Adrenal gland (tissue), 5 donors: ENCODE data around the gene ABCC3.

Experiments used
- POLR2A ChIP-seq, 2 donors: fragments of 450-650 bp; IDR thresholded peaks; one replicate each; pipeline ENCODE4 v1.6.1; 2017; ENCODE audit warnings: antibody characterized with exemption in 2 of 2, mild to moderate bottlenecking in 2 of 2, moderate library complexity in 1 of 2
- TF ChIP-seq, protein P1 (sequence below), 6 experiments: fragments of 450-650 bp in 4 of 6; fragments of 200-600 bp in 2 of 6; sonication (generic) in 1 of 6; IDR thresholded peaks; 1 replicate in 5 of 6; 2 replicates in 1 of 6; pipeline versions ENCODE4 v1.5.1 to v1.8.0; 2016 to 2021; ENCODE audit warnings: antibody characterized with exemption in 6 of 6, mild to moderate bottlenecking in 2 of 6, moderate library complexity in 1 of 6
- donor health status: DM: no; HTN: no; CAD: no.

- TF ChIP-seq, protein P1, sequence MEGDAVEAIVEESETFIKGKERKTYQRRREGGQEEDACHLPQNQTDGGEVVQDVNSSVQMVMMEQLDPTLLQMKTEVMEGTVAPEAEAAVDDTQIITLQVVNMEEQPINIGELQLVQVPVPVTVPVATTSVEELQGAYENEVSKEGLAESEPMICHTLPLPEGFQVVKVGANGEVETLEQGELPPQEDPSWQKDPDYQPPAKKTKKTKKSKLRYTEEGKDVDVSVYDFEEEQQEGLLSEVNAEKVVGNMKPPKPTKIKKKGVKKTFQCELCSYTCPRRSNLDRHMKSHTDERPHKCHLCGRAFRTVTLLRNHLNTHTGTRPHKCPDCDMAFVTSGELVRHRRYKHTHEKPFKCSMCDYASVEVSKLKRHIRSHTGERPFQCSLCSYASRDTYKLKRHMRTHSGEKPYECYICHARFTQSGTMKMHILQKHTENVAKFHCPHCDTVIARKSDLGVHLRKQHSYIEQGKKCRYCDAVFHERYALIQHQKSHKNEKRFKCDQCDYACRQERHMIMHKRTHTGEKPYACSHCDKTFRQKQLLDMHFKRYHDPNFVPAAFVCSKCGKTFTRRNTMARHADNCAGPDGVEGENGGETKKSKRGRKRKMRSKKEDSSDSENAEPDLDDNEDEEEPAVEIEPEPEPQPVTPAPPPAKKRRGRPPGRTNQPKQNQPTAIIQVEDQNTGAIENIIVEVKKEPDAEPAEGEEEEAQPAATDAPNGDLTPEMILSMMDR (IDR thresholded peaks at IDR 0.05): no peak
- no peak for TF ChIP-seq POLR2A (IDR thresholded peaks at IDR 0.05)
Observed at GRCh38 chr17:50728112-50728429, 93.4 kb downstream of the ABCC3 start.
